Smooth muscle cell (in vitro differentiated cells): ENCODE measurements around the gene C7orf33. TPM values are rescaled to one million over a fixed set of nuclear protein-coding genes. Genes with fewer than 3 reads are reported as not detected.
"Not testable (repeated sequence)": the region's sequence is repeated elsewhere in the genome, so short reads cannot be mapped to it uniquely, and the experiment has no call there.

Source experiments
- DNase-seq: peaks from one replicate; lab custom pipeline; 2025; ENCODE audit not compliant: unreplicated experiment; lab: John Stamatoyannopoulos, UW
- H2AFZ ChIP-seq: fragments of 200-600 bp; sonication (generic); 2 replicates; pipeline ENCODE4 v1.6.0; 2016; ENCODE audit warnings: antibody characterized with exemption, low read depth, mild to moderate bottlenecking
- H3F3A ChIP-seq: fragments of 200-600 bp; sonication (generic); 2 replicates; pipeline ENCODE4 v1.6.0; 2017; ENCODE audit warnings: antibody characterized with exemption, low read depth
- H3K27ac ChIP-seq: fragments of 200-600 bp; sonication (generic); 2 replicates; pipeline ENCODE4 v1.5.1; 2016; ENCODE audit warnings: low read depth, mild to moderate bottlenecking
- H3K27me3 ChIP-seq: fragments of 200-600 bp; sonication (generic); 2 replicates; pipeline ENCODE4 v1.6.1; 2016; ENCODE audit warnings: low read depth, mild to moderate bottlenecking
- H3K36me3 ChIP-seq: fragments of 200-600 bp; sonication (generic); 2 replicates; pipeline ENCODE4 v1.5.1; 2016; ENCODE audit warnings: low read depth
- H3K4me1 ChIP-seq: fragments of 200-600 bp; sonication (generic); 2 replicates; pipeline ENCODE4 v1.5.1; 2016; ENCODE audit warnings: low read depth
- H3K4me2 ChIP-seq: fragments of 200-600 bp; sonication (generic); 2 replicates; pipeline ENCODE4 v1.6.0; 2016; ENCODE audit warnings: mild to moderate bottlenecking
- H3K4me3 ChIP-seq: fragments of 200-600 bp; sonication (generic); 2 replicates; pipeline ENCODE4 v1.5.1; 2016; ENCODE audit warnings: mild to moderate bottlenecking
- H3K79me2 ChIP-seq: fragments of 200-600 bp; sonication (generic); 2 replicates; pipeline ENCODE4 v1.6.0; 2016; ENCODE audit warnings: low read depth, mild to moderate bottlenecking
- H3K9ac ChIP-seq: fragments of 200-600 bp; sonication (generic); 2 replicates; pipeline ENCODE4 v1.6.0; 2016; ENCODE audit warnings: low read depth
- H3K9me3 ChIP-seq: fragments of 200-600 bp; sonication (generic); replicated peaks from 2 replicates; pipeline ENCODE4 v1.5.1; 2016; ENCODE audit warnings: low read depth
- H4K20me1 ChIP-seq: fragments of 200-600 bp; sonication (generic); 2 replicates; pipeline ENCODE4 v1.6.0; 2016; ENCODE audit warnings: low read depth
- CTCF ChIP-seq: fragments of 200-600 bp; sonication (generic); IDR thresholded peaks from 2 replicates; pipeline ENCODE4 v1.5.1; 2017; ENCODE audit warnings: borderline replicate concordance, mild to moderate bottlenecking, antibody characterized with exemption; ENCODE audit not compliant: insufficient read depth, poor library complexity, severe bottlenecking
- WGBS: methylation state at CpG from one replicate; pipeline ENCODE4 v1.1.7; 2016; ENCODE audit warnings: low lambda C conversion rate; 5-methylcytosine and 5-hydroxymethylcytosine counted together
- polyA plus RNA-seq: library from polyadenylated mRNA; unstranded; fragments of >200 nt; fragmentation: Nextera tagmentation; extraction: Ambion mirVana; gene quantifications from 2 replicates; pipeline ENCODE4 v1.2.1, GENCODE V29; 2016
- total RNA-seq: library from RNA; depleted of rRNA; stranded (reverse); fragments of >200 nt; gene quantifications from 2 replicates; pipeline ENCODE4 v1.2.3, GENCODE V29; 2014

C7orf33 gene
- total and polyA plus RNA-seq, 2 experiments from 2014 or later = not detected

GRCh38 chr7:148556892-148557291, 33.7 kb upstream of the C7orf33 start:
- 95% methylated on average over 3 of the region's 3 CpGs for WGBS
- Histone ChIP-seq H3K36me3 (no peaks in the 10 kb centered on the region), H4K20me1 (no peaks in the 10 kb centered on the region), H3K27ac (no peak overlapping the region), H3K27me3 (no peaks in the 10 kb centered on the region), H3K4me3 (no peak overlapping the region), H2AFZ (no peak overlapping the region), H3K4me2 (no peak overlapping the region), H3F3A (no peaks in the 10 kb centered on the region), H3K9me3 (no peaks in the 10 kb centered on the region), H3K9ac (no peak overlapping the region), H3K4me1 (no peaks in the 10 kb centered on the region), H3K79me2 (no peaks in the 10 kb centered on the region)
- no peak for DNase-seq
- no peak for TF ChIP-seq CTCF

- no peaks in the 10 kb centered on the region for H3F3A ChIP-seq
- no peak for TF ChIP-seq CTCF
- no peaks in the 10 kb centered on the region for H4K20me1 ChIP-seq
- H3K4me2 ChIP-seq = no peak overlapping the region
- no peak overlapping the region for H3K27ac ChIP-seq
- no peaks in the 10 kb centered on the region for H3K36me3 ChIP-seq
- no peak overlapping the region for H3K9ac ChIP-seq
- H3K4me3 ChIP-seq = no peak overlapping the region
- WGBS = 100% methylated on average over 1 of the region's 1 CpG
- no peaks in the 10 kb centered on the region for H3K27me3 ChIP-seq
- no peaks in the 10 kb centered on the region for H3K79me2 ChIP-seq
- H3K9me3 ChIP-seq = no peaks in the 10 kb centered on the region
- H2AFZ ChIP-seq = no peak overlapping the region
- no peak for DNase-seq
- no peaks in the 10 kb centered on the region for H3K4me1 ChIP-seq
Measured at GRCh38 chr7:148558914-148559313, 31.7 kb upstream of the C7orf33 start.

- DNase-seq = no peak
- H2AFZ ChIP-seq = no peak overlapping the region
- TF ChIP-seq CTCF = no peak
Measured at GRCh38 chr7:148561099-148561498, 29.5 kb upstream of the C7orf33 start.

GRCh38 chr7:148563583-148564274, 26.8 kb upstream of the C7orf33 start:
- TF ChIP-seq CTCF = no peak
- no peak overlapping the region for H3K4me3 ChIP-seq
- no peaks in the 10 kb centered on the region for H3K9me3 ChIP-seq
- H3K27ac ChIP-seq = peak overlapping the region; percentile 48
- H3K27me3 ChIP-seq = no peaks in the 10 kb centered on the region
- H3K9ac ChIP-seq = no peak overlapping the region
- WGBS = 77% methylated on average over 4 of the region's 4 CpGs
- H3K4me1 ChIP-seq = peaks cover 9% of the 10 kb centered on the region
- H3F3A ChIP-seq = peaks cover 4% of the 10 kb centered on the region
- DNase-seq = no peak
- H3K36me3 ChIP-seq = no peaks in the 10 kb centered on the region
- no peaks in the 10 kb centered on the region for H4K20me1 ChIP-seq
- H3K79me2 ChIP-seq = no peaks in the 10 kb centered on the region
- H3K4me2 ChIP-seq = no peak overlapping the region
- no peak overlapping the region for H2AFZ ChIP-seq

More at GRCh38 chr7:148561099-148561498, 29.5 kb upstream of the C7orf33 start:
- Histone ChIP-seq H3K9me3 (no peaks in the 10 kb centered on the region), H3F3A (peaks cover 4% of the 10 kb centered on the region), H3K9ac (no peak overlapping the region), H4K20me1 (no peaks in the 10 kb centered on the region), H3K4me2 (no peak overlapping the region), H3K27me3 (no peaks in the 10 kb centered on the region), H3K36me3 (no peaks in the 10 kb centered on the region), H3K4me3 (no peak overlapping the region), H3K4me1 (no peaks in the 10 kb centered on the region), H3K79me2 (no peaks in the 10 kb centered on the region), H3K27ac (no peak overlapping the region)

- H3K27me3 ChIP-seq = not testable (repeated sequence)
- WGBS = 75% methylated on average over 4 of the region's 4 CpGs
Measured at GRCh38 chr7:148564275-148564951, 26.2 kb upstream of the C7orf33 start.

More at GRCh38 chr7:148564275-148564951, 26.2 kb upstream of the C7orf33 start:
- H3K4me3 ChIP-seq, H3F3A ChIP-seq, H3K9me3 ChIP-seq, H2AFZ ChIP-seq, H3K4me1 ChIP-seq, H3K36me3 ChIP-seq, H3K9ac ChIP-seq, H4K20me1 ChIP-seq, DNase-seq, H3K4me2 ChIP-seq, H3K79me2 ChIP-seq: not testable (repeated sequence)
- peak overlapping the region; percentile 48 for H3K27ac ChIP-seq
